ENCODE measurements around the gene FCER1A.
"Not testable (repeated sequence)": the region's sequence is repeated elsewhere in the genome, so short reads cannot be mapped to it uniquely, and the experiment has no call there.

Gene FCER1A

GRCh38 chr1:159315381-159315780 is 13.2 kb downstream of the FCER1A start:
- H3K36me3 ChIP-seq (ENCODE audit: insufficient read depth, insufficient read length, low read length), result no peaks in the 10 kb centered on the region
- H3K27me3 ChIP-seq (ENCODE audit: insufficient read depth, insufficient read length), result no peaks in the 10 kb centered on the region
- TF ChIP-seq ZNF274 (IDR thresholded peaks at IDR 0.05; ENCODE audit: low read depth, low read length) (no peak), YY1 (IDR thresholded peaks at IDR 0.05; ENCODE audit: insufficient read depth, insufficient read length) (no peak), SUZ12 (IDR thresholded peaks at IDR 0.05; ENCODE audit: extremely low read depth, insufficient read depth, insufficient read length) (no peak)
- H3K9me3 ChIP-seq (ENCODE audit: insufficient read depth, low read length), result no peaks in the 10 kb centered on the region
- DNase-seq (ENCODE audit: low read depth, low spot score), result no peak
- no peak overlapping the region for H3K9ac ChIP-seq (ENCODE audit: insufficient read length, low read depth)
- H3K4me1 ChIP-seq (ENCODE audit: insufficient read depth, insufficient read length), result no peaks in the 10 kb centered on the region
- H3K4me3 ChIP-seq (ENCODE audit: insufficient read length, low read depth), result no peak overlapping the region

DNA sequence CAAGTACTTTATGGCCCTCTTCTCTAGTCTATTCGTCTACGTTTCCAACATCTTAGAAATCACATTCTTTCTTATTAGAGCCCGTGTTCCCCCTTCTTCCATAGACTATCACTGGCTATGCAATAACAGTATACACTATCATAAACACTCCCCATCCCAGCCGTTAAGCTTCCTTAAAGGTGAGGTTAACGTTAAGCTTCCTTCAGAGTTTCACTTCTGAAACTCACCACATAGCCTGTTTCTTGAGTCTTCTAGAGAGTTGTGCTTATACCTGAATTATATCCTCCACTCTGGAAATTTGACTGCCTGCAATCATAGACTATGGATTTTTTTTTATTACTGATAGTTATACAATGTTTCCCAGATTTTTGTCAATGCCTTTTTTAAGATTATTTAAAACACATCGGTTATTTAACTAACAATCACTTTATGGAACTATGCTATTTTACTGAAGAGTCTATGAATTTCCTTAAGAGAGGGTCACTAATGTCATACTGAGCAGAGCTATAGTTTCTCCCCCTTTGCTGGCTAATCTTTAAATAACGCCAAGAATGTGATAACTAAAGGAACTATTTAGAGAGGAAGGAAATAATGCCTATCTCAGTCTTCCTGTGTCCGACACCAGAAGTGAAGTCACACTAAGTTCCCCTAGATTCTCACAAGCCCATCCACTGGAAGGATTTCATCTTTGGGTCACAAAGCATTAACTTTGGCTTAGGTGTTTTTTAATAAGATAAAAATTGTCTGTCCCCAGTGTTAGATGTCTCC is 16.8 kb downstream of the FCER1A start:
- Histone ChIP-seq H3K36me3 (ENCODE audit: insufficient read depth, insufficient read length, low read length) (no peaks in the 10 kb centered on the region), H3K9me3 (ENCODE audit: insufficient read depth, low read length) (no peaks in the 10 kb centered on the region; the same call in 1 of the 2 replicates)
- DNase-seq (ENCODE audit: low read depth, low spot score), result no peak

DNA sequence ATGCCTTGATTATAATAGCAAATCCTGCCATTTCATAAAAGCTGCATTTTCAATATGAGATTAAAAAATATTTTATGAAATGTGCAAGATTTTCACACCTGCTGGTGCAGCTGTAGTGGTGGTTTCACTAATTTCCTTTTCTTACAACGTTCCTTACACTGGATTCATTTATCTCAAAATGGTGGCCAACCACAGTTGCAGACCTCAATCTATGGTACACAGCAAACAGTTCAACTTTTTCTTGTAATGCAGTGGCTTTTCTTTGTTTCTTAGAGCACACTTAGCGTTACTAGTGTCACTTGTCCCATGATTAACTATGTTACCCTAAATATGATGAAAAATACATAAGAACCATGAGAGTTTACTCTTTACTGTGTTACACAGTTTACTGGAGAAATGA is 32.7 kb downstream of the FCER1A start:
- no peak overlapping the region for H3K9ac ChIP-seq (ENCODE audit: insufficient read length, low read depth)
- no peak for TF ChIP-seq YY1 (IDR thresholded peaks at IDR 0.05; ENCODE audit: insufficient read depth, insufficient read length)
- TF ChIP-seq SUZ12 (IDR thresholded peaks at IDR 0.05; ENCODE audit: extremely low read depth, insufficient read depth, insufficient read length), result no peak
- TF ChIP-seq ZNF274 (IDR thresholded peaks at IDR 0.05; ENCODE audit: low read depth, low read length), result no peak
- H3K27me3 ChIP-seq (ENCODE audit: insufficient read depth, insufficient read length), result no peaks in the 10 kb centered on the region
- no peak for DNase-seq (ENCODE audit: low read depth, low spot score)
- H3K36me3 ChIP-seq (ENCODE audit: insufficient read depth, insufficient read length, low read length), result no peaks in the 10 kb centered on the region
- H3K4me1 ChIP-seq (ENCODE audit: insufficient read depth, insufficient read length), result no peaks in the 10 kb centered on the region
- no peak overlapping the region for H3K4me3 ChIP-seq (ENCODE audit: insufficient read length, low read depth)
- H3K9me3 ChIP-seq (ENCODE audit: insufficient read depth, low read length), result no peaks in the 10 kb centered on the region

More for the DNA sequence above, 16.8 kb downstream of the FCER1A start:
- H3K4me3 ChIP-seq (ENCODE audit: insufficient read length, low read depth), result no peak overlapping the region
- H3K4me1 ChIP-seq (ENCODE audit: insufficient read depth, insufficient read length), result no peaks in the 10 kb centered on the region
- H3K9ac ChIP-seq (ENCODE audit: insufficient read length, low read depth), result no peak overlapping the region
- no peaks in the 10 kb centered on the region for H3K27me3 ChIP-seq (ENCODE audit: insufficient read depth, insufficient read length)
- TF ChIP-seq YY1 (IDR thresholded peaks at IDR 0.05; ENCODE audit: insufficient read depth, insufficient read length) (no peak), SUZ12 (IDR thresholded peaks at IDR 0.05; ENCODE audit: extremely low read depth, insufficient read depth, insufficient read length) (no peak), ZNF274 (IDR thresholded peaks at IDR 0.05; ENCODE audit: low read depth, low read length) (no peak)

DNA sequence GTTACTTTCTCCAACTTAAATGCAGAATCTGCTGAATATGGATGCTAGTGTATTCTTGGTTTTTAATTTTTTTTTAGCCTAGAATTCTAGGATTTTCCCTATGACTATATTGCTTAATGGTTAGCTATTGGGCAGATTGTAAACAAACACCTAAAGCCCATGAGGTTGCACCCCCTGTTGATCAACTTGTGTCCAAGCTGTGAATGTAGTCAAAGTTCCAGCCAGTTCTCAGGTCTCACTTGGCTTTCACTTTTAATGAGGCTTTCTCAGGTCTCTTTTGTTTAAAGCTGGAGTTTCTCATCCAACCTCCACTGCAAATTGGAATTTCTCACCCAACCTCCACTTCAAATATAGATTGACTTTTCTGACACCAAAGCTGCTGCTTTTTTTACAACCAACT is 35.9 kb downstream of the FCER1A start:
- H3K4me3 ChIP-seq (ENCODE audit: insufficient read length, low read depth), result no peak overlapping the region
- no peaks in the 10 kb centered on the region for H3K4me1 ChIP-seq (ENCODE audit: insufficient read depth, insufficient read length)
- H3K9ac ChIP-seq (ENCODE audit: insufficient read length, low read depth), result no peak overlapping the region
- H3K9me3 ChIP-seq (ENCODE audit: insufficient read depth, low read length), result no peaks in the 10 kb centered on the region
- H3K27me3 ChIP-seq (ENCODE audit: insufficient read depth, insufficient read length), result no peaks in the 10 kb centered on the region
- no peaks in the 10 kb centered on the region for H3K36me3 ChIP-seq (ENCODE audit: insufficient read depth, insufficient read length, low read length)
- DNase-seq (ENCODE audit: low read depth, low spot score), result no peak
- TF ChIP-seq YY1 (IDR thresholded peaks at IDR 0.05; ENCODE audit: insufficient read depth, insufficient read length) (no peak), ZNF274 (IDR thresholded peaks at IDR 0.05; ENCODE audit: low read depth, low read length) (no peak), SUZ12 (IDR thresholded peaks at IDR 0.05; ENCODE audit: extremely low read depth, insufficient read depth, insufficient read length) (no peak)

- Histone ChIP-seq H3K9me3 (ENCODE audit: insufficient read depth, low read length) (no peaks in the 10 kb centered on the region), H3K36me3 (ENCODE audit: insufficient read depth, insufficient read length, low read length) (no peaks in the 10 kb centered on the region), H3K4me3 (ENCODE audit: insufficient read length, low read depth) (no peak overlapping the region), H3K4me1 (ENCODE audit: insufficient read depth, insufficient read length) (no peaks in the 10 kb centered on the region), H3K9ac (ENCODE audit: insufficient read length, low read depth) (no peak overlapping the region), H3K27me3 (ENCODE audit: insufficient read depth, insufficient read length) (no peaks in the 10 kb centered on the region)
- TF ChIP-seq YY1 (IDR thresholded peaks at IDR 0.05; ENCODE audit: insufficient read depth, insufficient read length) (no peak), ZNF274 (IDR thresholded peaks at IDR 0.05; ENCODE audit: low read depth, low read length) (no peak)
- no peak for DNase-seq (ENCODE audit: low read depth, low spot score)
These were observed 37.4 kb downstream of the FCER1A start for GRCh38 chr1:159339536-159339935.

GRCh38 chr1:159341736-159342135 is 39.6 kb downstream of the FCER1A start:
- H3K4me3 ChIP-seq (ENCODE audit: insufficient read length, low read depth), result no peak overlapping the region
- no peaks in the 10 kb centered on the region for H3K9me3 ChIP-seq (ENCODE audit: insufficient read depth, low read length)
- H3K36me3 ChIP-seq (ENCODE audit: insufficient read depth, insufficient read length, low read length), result no peaks in the 10 kb centered on the region
- no peaks in the 10 kb centered on the region for H3K27me3 ChIP-seq (ENCODE audit: insufficient read depth, insufficient read length)
- no peak for DNase-seq (ENCODE audit: low read depth, low spot score)
- H3K9ac ChIP-seq (ENCODE audit: insufficient read length, low read depth), result no peak overlapping the region
- H3K4me1 ChIP-seq (ENCODE audit: insufficient read depth, insufficient read length), result no peaks in the 10 kb centered on the region
- TF ChIP-seq ZNF274 (IDR thresholded peaks at IDR 0.05; ENCODE audit: low read depth, low read length) (no peak), SUZ12 (IDR thresholded peaks at IDR 0.05; ENCODE audit: extremely low read depth, insufficient read depth, insufficient read length) (no peak), YY1 (IDR thresholded peaks at IDR 0.05; ENCODE audit: insufficient read depth, insufficient read length) (no peak)

DNA sequence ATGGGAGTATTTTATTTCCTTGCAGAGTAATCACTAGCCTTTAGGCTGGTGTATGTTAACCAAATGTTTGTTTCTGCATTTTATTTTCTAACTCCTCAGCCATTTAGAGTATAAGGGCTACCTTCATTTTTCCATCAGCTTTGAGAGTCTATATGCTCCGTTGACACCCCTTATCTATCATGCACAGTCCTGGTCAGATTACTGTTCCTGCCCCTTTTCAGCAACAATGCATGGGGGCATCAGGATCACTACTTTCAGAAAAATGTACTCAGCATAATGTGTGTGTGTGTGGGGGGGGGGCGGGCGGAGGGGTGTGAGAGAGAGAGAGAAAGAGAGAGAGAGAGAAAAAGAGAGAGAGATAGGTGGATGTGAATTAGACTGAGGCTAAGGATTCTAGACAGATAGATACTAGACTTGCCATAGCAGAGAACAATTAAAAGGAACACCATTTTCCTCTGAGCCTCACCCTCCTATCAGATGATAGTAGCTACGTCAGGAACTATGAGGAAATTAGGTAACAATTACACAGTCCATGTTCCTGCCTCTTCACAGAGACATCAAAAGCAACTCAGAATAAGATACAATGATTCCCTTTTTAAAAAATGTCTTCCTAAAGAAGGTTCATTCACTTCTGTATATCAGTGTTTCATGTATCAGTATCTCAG is 40.8 kb downstream of the FCER1A start:
- Histone ChIP-seq H3K4me1 (ENCODE audit: insufficient read depth, insufficient read length) (no peaks in the 10 kb centered on the region), H3K9me3 (ENCODE audit: insufficient read depth, low read length) (no peaks in the 10 kb centered on the region), H3K9ac (ENCODE audit: insufficient read length, low read depth) (no peak overlapping the region), H3K27me3 (ENCODE audit: insufficient read depth, insufficient read length) (no peaks in the 10 kb centered on the region), H3K4me3 (ENCODE audit: insufficient read length, low read depth) (no peak overlapping the region), H3K36me3 (ENCODE audit: insufficient read depth, insufficient read length, low read length) (no peaks in the 10 kb centered on the region)
- TF ChIP-seq SUZ12 (IDR thresholded peaks at IDR 0.05; ENCODE audit: extremely low read depth, insufficient read depth, insufficient read length) (no peak), ZNF274 (IDR thresholded peaks at IDR 0.05; ENCODE audit: low read depth, low read length) (no peak), YY1 (IDR thresholded peaks at IDR 0.05; ENCODE audit: insufficient read depth, insufficient read length) (no peak)
- DNase-seq (ENCODE audit: low read depth, low spot score), result no peak

DNA sequence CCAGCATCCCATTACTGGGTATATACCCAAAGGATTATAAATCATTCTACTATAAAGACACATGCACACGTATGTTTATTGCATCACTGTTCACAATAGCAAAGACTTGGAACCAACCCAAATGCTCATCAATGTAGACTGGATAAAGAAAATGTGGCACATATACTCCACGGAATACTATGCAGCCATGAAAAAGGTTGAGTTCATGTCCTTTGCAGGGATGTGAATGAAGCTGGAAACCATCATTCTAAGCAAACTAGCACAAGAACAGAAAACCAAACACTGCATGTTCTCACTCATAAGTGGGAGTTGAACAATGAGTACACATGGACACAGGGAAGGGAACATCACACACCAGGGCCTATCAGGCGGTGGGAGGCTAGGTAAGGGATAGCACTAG is 47.2 kb downstream of the FCER1A start:
- H3K4me3 ChIP-seq (ENCODE audit: insufficient read length, low read depth); H3K9ac ChIP-seq (ENCODE audit: insufficient read length, low read depth); H3K4me1 ChIP-seq (ENCODE audit: insufficient read depth, insufficient read length); H3K27me3 ChIP-seq (ENCODE audit: insufficient read depth, insufficient read length); H3K9me3 ChIP-seq (ENCODE audit: insufficient read depth, low read length); H3K36me3 ChIP-seq (ENCODE audit: insufficient read depth, insufficient read length, low read length); DNase-seq (ENCODE audit: low read depth, low spot score): not testable (repeated sequence)
